Measurements from ENCODE around the gene PCBP3.

DNA sequence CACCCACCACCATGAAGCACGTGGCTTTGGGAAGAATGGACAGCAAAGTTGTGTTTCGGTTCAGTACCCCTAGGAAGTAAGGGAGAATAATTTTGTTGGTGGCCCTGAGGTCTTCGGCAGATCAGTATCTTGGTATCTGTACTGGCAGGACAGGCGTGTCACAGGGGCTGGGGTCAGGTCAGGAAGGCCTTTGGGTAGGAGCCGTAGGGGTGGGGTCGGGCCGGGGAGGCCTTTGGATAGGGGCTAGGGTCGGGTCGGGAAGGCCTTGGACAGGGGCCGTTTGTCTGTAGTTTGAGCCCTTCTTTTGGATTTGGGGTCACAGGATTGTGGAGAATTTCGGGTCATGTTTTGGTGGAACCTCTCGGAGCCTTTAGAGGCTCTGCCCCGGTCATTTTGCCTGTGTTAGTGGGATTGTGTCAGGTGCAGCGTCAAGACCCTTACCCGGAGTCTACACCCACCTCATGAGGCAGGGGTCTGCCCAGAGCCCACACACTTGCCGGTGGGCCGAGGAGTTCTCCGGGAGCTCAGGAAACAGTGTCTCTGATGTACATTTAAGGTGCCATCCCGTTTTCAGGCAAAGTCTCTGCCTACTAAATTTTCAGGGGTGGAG, 262.8 kb downstream of the PCBP3 start:
- TF ChIP-seq CTCF (conservative IDR thresholded peaks at IDR 0.05) = no peak
- TF ChIP-seq EZH2 (IDR thresholded peaks at IDR 0.05; ENCODE audit: low read depth) = no peak
